ENCODE results near the gene NHLRC1. TPM values are rescaled to one million over a fixed set of nuclear protein-coding genes. Genes with fewer than 3 reads are reported as not detected.

The NHLRC1 gene
- total and polyA plus RNA-seq, 10 of the 15 experiments (the other 5 are each of a cell fraction or from before 2014, with no cell fraction given): 0.04 to 0.22 (median 0.12) TPM; not detected in 2

- Histone ChIP-seq H3K4me2 (ENCODE audit: control insufficient read depth, insufficient read depth) (no peak overlapping the region), H3K9ac (ENCODE audit: control insufficient read depth, insufficient read depth, low read length) (no peak overlapping the region), H3K27ac (ENCODE audit: control insufficient read depth, insufficient read depth) (no peak overlapping the region), H3K4me1 (ENCODE audit: control insufficient read depth, insufficient read depth, low read length) (no peaks in the 10 kb centered on the region), H3K79me2 (ENCODE audit: control insufficient read depth, insufficient read depth, low read length) (no peaks in the 10 kb centered on the region), H2AFZ (ENCODE audit: control insufficient read depth, low read depth, low read length) (no peak overlapping the region), H3K9me3 (replicated peaks; ENCODE audit: control insufficient read depth, insufficient read depth, low read length) (peaks cover 2% of the 10 kb centered on the region; the same call in 1 of the 3 replicates), H4K20me1 (ENCODE audit: control insufficient read depth, insufficient read depth) (no peaks in the 10 kb centered on the region), H3K27me3 (replicated peaks in 1 of 2; ENCODE audit: control insufficient read depth in 2 of 2, insufficient read depth in 2 of 2, low read length in 1 of 2) (no peaks in the 10 kb centered on the region), H3K4me3 (no peak overlapping the region), H3K36me3 (ENCODE audit: control insufficient read depth in 2 of 2, insufficient read depth in 2 of 2, low read length in 1 of 2) (no peaks in the 10 kb centered on the region)
- ChIA-PET SMC1A (ENCODE audit: uncharacterized antibody, unreplicated experiment) (no interaction called here), POLR2A (no interaction called here), RAD21 (ENCODE audit: unreplicated experiment) (no interaction called here), CTCF (interaction anchor here (0.6 kb wide), 1 partner anchor 313 kb away, joined by 3 read pairs; no protein-coding TSS in a partner anchor)
- WGBS (ENCODE audit: insufficient coverage, insufficient replicate concordance, low lambda C conversion rate, missing lambda C conversion rate): 0% methylated on average over 3 of the region's 3 CpGs
- no TSS peak for BruUV-seq (replicated peaks)
- no peak for ATAC-seq
- FAIRE-seq: no peak
- in situ Hi-C loops (cut with MboI) (no loop called here), intact Hi-C loops (cut with micrococcal nuclease; ENCODE audit: unreplicated experiment) (no loop called here)
- DNase-seq (ENCODE audit: low read depth, low spot score): no peak
- no peak for TF ChIP-seq SMC3 (IDR thresholded peaks at IDR 0.05; ENCODE audit: borderline replicate concordance, low read length)
- no peak for TF ChIP-seq GATAD2B (conservative IDR thresholded peaks at IDR 0.05; ENCODE audit: low read depth)
- no peak for TF ChIP-seq CEBPZ (IDR thresholded peaks at IDR 0.05; ENCODE audit: low read depth, low read length)
- no peak for TF ChIP-seq BACH1 (IDR thresholded peaks at IDR 0.05; ENCODE audit: borderline replicate concordance)
- no peak for TF ChIP-seq SMAD1 (IDR thresholded peaks at IDR 0.05; ENCODE audit: low read depth, partially characterized antibody)
- no peak for TF ChIP-seq ATF7 (IDR thresholded peaks at IDR 0.05; ENCODE audit: low read depth)
- TF ChIP-seq MEF2A (IDR thresholded peaks at IDR 0.05; ENCODE audit: insufficient read depth, low read depth, low read length): no peak
- no peak for TF ChIP-seq CBX3 (IDR thresholded peaks at IDR 0.05; ENCODE audit: borderline replicate concordance, low read depth)
- no peak for TF ChIP-seq RB1 (IDR thresholded peaks at IDR 0.05; ENCODE audit: borderline replicate concordance)
Observed at GRCh38 chr6:18078866-18079265, 43.6 kb downstream of the NHLRC1 start.

Measured in GM12878 (cell line).